Activated CD4-positive, alpha-beta T cell treated with anti-CD3 and anti-CD28 coated beads, Interleukin-2, amount 10 ng/mL, durations not matched to agents 7 days and 5 days (primary cell): Measurements from ENCODE around the gene CAPN15. TPM values are rescaled to one million over a fixed set of nuclear protein-coding genes. Genes with fewer than 3 reads are reported as not detected.
A peak's percentile ranks its signal among the peaks of the same experiment; 100 is the strongest.

Source experiments
- CTCF ChIA-PET: fragments of 350-600 bp; sonication (Branson Sonifier 250); formaldehyde crosslinking; loops from one replicate; lab custom pipeline; 2021; ENCODE audit warnings: antibody characterized with exemption; lab: Charles Lee
- POLR2A ChIA-PET: fragments of 350-600 bp; sonication (Branson Sonifier 250); formaldehyde crosslinking; loops from one replicate; lab custom pipeline; 2021; ENCODE audit warnings: antibody characterized with exemption; lab: Charles Lee
- DNase-seq: peaks from one replicate; pipeline ENCODE4 v3.0.0-alpha.2; 2020
- H3K27ac Mint-ChIP-seq: one replicate; pipeline ENCODE4 v1.8.0; 2021; ENCODE audit warnings: mild to moderate bottlenecking, moderate library complexity, mixed read lengths
- H3K27me3 Mint-ChIP-seq: one replicate; pipeline ENCODE4 v1.8.0; 2021; ENCODE audit warnings: mixed read lengths
- H3K36me3 Mint-ChIP-seq: one replicate; pipeline ENCODE4 v1.8.0; 2021; ENCODE audit warnings: low read depth, mixed read lengths
- H3K4me1 Mint-ChIP-seq: one replicate; pipeline ENCODE4 v1.8.0; 2021; ENCODE audit warnings: mixed read lengths
- H3K4me3 Mint-ChIP-seq: one replicate; pipeline ENCODE4 v1.8.0; 2021; ENCODE audit warnings: mild to moderate bottlenecking, moderate library complexity, mixed read lengths
- H3K9me3 Mint-ChIP-seq: one replicate; pipeline ENCODE4 v1.8.0; 2021; ENCODE audit warnings: mixed read lengths
- total RNA-seq, 2 experiments: library from RNA; stranded (reverse); gene quantifications; one replicate each; pipeline ENCODE4 v1.2.3, GENCODE V29; 2021

The CAPN15 gene
- total RNA-seq, 2 experiments from 2014 or later: 59.1 to 72.1 TPM

DNA sequence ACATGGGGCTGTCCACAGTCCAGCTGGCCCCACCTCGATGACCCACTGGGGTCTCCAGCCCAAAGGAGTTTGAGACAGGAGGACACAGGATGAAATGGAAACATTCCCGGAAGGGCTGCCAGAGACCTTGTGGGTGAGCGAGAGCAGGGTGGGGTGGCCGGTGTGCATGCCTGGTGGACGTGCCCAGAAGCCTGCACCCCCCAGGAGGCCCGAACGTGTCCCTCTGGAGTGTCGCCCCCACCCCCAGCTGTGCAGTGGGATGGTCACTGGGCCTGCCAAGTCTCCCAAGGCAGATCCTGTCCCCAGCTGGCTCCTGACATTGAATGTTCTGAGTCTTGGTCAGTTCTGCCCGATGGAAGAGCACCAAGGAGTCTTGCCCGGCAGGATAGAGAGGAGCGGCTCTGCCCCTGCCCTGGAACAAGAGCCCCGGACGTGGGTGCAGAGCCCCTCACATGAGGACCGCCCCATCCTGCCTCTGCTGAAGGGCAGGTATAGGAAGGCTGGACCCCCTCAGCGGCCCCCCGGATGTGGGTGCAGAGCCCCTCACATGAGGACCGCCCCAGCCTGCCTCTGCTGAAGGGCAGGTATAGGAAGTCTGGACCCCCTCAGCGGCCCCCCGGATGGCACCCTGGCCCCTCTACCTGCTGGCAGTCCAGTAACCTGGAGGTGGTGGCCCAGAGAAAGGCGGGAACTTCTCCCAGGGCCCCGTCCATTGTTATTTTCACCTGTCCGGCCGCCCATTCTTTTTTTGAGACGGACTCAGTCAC, 3.1 kb upstream of the CAPN15 start:
- POLR2A ChIA-PET: no interaction called here
- H3K36me3 Mint-ChIP-seq: peaks cover 7% of the 10 kb centered on the region
- no peak overlapping the region for H3K4me3 Mint-ChIP-seq

GRCh38 chr16:525123-525519, 2.4 kb upstream of the CAPN15 start:
- Mint-ChIP-seq H3K27ac (peak overlapping the region; percentile 92), H3K9me3 (no peaks in the 10 kb centered on the region), H3K4me1 (peaks cover 38% of the 10 kb centered on the region), H3K36me3 (peaks cover 7% of the 10 kb centered on the region), H3K4me3 (peak overlapping the region; percentile 87), H3K27me3 (no peaks in the 10 kb centered on the region)
- POLR2A ChIA-PET: no interaction called here
- DNase-seq: no peak
- CTCF ChIA-PET: interaction anchor here (1.5 kb wide), 1 partner anchor 11 kb away, joined by 3 read pairs; no protein-coding TSS in a partner anchor

More for the DNA sequence above, 3.1 kb upstream of the CAPN15 start:
- CTCF ChIA-PET: no interaction called here
- peak overlapping the region; percentile 57 for H3K27ac Mint-ChIP-seq
- no peak for DNase-seq
- no peaks in the 10 kb centered on the region for H3K9me3 Mint-ChIP-seq
- H3K4me1 Mint-ChIP-seq: peaks cover 32% of the 10 kb centered on the region
- no peaks in the 10 kb centered on the region for H3K27me3 Mint-ChIP-seq

DNA sequence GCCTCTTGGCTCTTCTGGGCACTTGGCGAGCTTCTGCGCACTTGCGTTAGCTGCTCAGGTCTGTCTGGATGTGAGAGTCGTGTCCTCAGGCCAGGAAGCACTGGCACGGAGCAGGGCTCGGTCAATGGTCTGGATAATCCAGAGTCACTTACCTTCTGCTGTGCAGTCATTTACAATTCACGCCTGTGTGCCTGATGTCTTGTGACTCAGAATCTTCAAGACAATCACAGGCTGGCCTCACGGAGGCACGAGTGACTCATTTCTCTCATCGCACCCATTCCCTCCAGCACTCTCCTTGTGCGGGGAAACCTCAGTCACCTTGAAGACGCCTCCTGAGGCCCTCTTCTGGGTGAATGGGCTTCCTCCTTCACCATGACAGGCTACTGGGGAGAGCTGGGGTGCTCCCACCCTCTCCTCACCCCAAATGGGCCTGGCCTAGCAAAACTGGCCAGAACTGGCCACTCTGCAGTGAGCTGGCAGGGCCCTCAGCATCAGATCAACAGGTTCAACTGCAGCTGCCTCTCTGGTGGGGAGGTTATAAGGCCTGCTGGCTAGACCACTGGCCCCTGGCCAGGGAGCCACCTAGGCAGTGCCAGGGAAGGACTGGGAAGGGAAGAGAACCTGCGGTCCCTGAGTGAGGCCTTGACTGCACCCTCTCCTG, 1.9 kb upstream of the CAPN15 start:
- peak; percentile 68 for DNase-seq
- Mint-ChIP-seq H3K4me3 (peak overlapping the region; percentile 87), H3K36me3 (peaks cover 7% of the 10 kb centered on the region), H3K27me3 (no peaks in the 10 kb centered on the region), H3K9me3 (no peaks in the 10 kb centered on the region), H3K27ac (peak overlapping the region; percentile 92), H3K4me1 (peaks cover 40% of the 10 kb centered on the region)
- ChIA-PET CTCF (interaction anchor here (0.5 to 1.5 kb wide), 2 partner anchors 10 to 302 kb away, joined by 3 read pairs; no protein-coding TSS in a partner anchor), POLR2A (no interaction called here)

GRCh38 chr16:526181-527014, 1.1 kb upstream of the CAPN15 start:
- H3K4me3 Mint-ChIP-seq: peak overlapping the region; percentile 87
- H3K27ac Mint-ChIP-seq: peak overlapping the region; percentile 92
- CTCF ChIA-PET: interaction anchor here (0.5 to 1.5 kb wide), 3 partner anchors 9 to 303 kb away, joined by 3 read pairs; no protein-coding TSS in a partner anchor
- H3K36me3 Mint-ChIP-seq: peaks cover 7% of the 10 kb centered on the region
- DNase-seq: peak; percentile 27
- POLR2A ChIA-PET: interaction anchor here (0.7 kb wide), 1 partner anchor 110 kb away, joined by 3 read pairs; the partner anchor contains the start of gene METTL26
- H3K27me3 Mint-ChIP-seq: no peaks in the 10 kb centered on the region
- H3K4me1 Mint-ChIP-seq: peaks cover 40% of the 10 kb centered on the region
- no peaks in the 10 kb centered on the region for H3K9me3 Mint-ChIP-seq

- Mint-ChIP-seq H3K27me3 (no peaks in the 10 kb centered on the region), H3K9me3 (no peaks in the 10 kb centered on the region), H3K4me3 (peak overlapping the region; percentile 91), H3K27ac (peak overlapping the region; percentile 92), H3K4me1 (peaks cover 40% of the 10 kb centered on the region), H3K36me3 (peaks cover 7% of the 10 kb centered on the region)
- ChIA-PET POLR2A (interaction anchor here (0.6 kb wide), 1 partner anchor 195 kb away, joined by 5 read pairs; no protein-coding TSS in a partner anchor), CTCF (interaction anchor here (0.9 kb wide), 1 partner anchor 34 kb away, joined by 3 read pairs; no protein-coding TSS in a partner anchor)
- peak; percentile 28 for DNase-seq
Observed at GRCh38 chr16:528111-529011, 849 bp downstream of the CAPN15 start.

- peak; percentile 44 for DNase-seq
- POLR2A ChIA-PET: interaction anchor here (0.6 kb wide), 1 partner anchor 196 kb away, joined by 5 read pairs; no protein-coding TSS in a partner anchor
- no peaks in the 10 kb centered on the region for H3K9me3 Mint-ChIP-seq
- H3K27me3 Mint-ChIP-seq: no peaks in the 10 kb centered on the region
- H3K4me1 Mint-ChIP-seq: peaks cover 39% of the 10 kb centered on the region
- H3K36me3 Mint-ChIP-seq: peaks cover 7% of the 10 kb centered on the region
- H3K27ac Mint-ChIP-seq: peak overlapping the region; percentile 92
- peak overlapping the region; percentile 91 for H3K4me3 Mint-ChIP-seq
- CTCF ChIA-PET: interaction anchor here (0.6 kb wide), 1 partner anchor 895 kb away, joined by 3 read pairs; no protein-coding TSS in a partner anchor
Observed at GRCh38 chr16:529012-529575, 1.6 kb downstream of the CAPN15 start.

- peak overlapping the region; percentile 91 for H3K4me3 Mint-ChIP-seq
- POLR2A ChIA-PET: interaction anchor here (0.6 kb wide), 1 partner anchor 155 kb away, joined by 3 read pairs; no protein-coding TSS in a partner anchor
- H3K27ac Mint-ChIP-seq: peak overlapping the region; percentile 79
- peaks cover 7% of the 10 kb centered on the region for H3K36me3 Mint-ChIP-seq
- no peaks in the 10 kb centered on the region for H3K9me3 Mint-ChIP-seq
- no peaks in the 10 kb centered on the region for H3K27me3 Mint-ChIP-seq
- CTCF ChIA-PET: no interaction called here
- H3K4me1 Mint-ChIP-seq: peaks cover 31% of the 10 kb centered on the region
- no peak for DNase-seq
Observed at GRCh38 chr16:530111-530817, 2.8 kb downstream of the CAPN15 start.

- no peaks in the 10 kb centered on the region for H3K9me3 Mint-ChIP-seq
- no peak overlapping the region for H3K27ac Mint-ChIP-seq
- H3K4me3 Mint-ChIP-seq: no peak overlapping the region
- DNase-seq: no peak
- ChIA-PET CTCF (interaction anchor here (0.7 kb wide), 1 partner anchor 731 kb away, joined by 3 read pairs; no protein-coding TSS in a partner anchor), POLR2A (no interaction called here)
- peaks cover 5% of the 10 kb centered on the region for H3K36me3 Mint-ChIP-seq
- peaks cover 19% of the 10 kb centered on the region for H3K4me1 Mint-ChIP-seq
- H3K27me3 Mint-ChIP-seq: no peaks in the 10 kb centered on the region
Observed at GRCh38 chr16:531494-532125, 4.1 kb downstream of the CAPN15 start.

GRCh38 chr16:533391-534123, 6.0 kb downstream of the CAPN15 start:
- peaks cover 3% of the 10 kb centered on the region for H3K36me3 Mint-ChIP-seq
- H3K9me3 Mint-ChIP-seq: no peaks in the 10 kb centered on the region
- peaks cover 17% of the 10 kb centered on the region for H3K4me1 Mint-ChIP-seq
- H3K27me3 Mint-ChIP-seq: no peaks in the 10 kb centered on the region
- H3K27ac Mint-ChIP-seq: no peak overlapping the region
- POLR2A ChIA-PET: no interaction called here
- H3K4me3 Mint-ChIP-seq: no peak overlapping the region
- DNase-seq: no peak
- CTCF ChIA-PET: interaction anchor here (1.0 kb wide), 1 partner anchor 437 kb away, joined by 3 read pairs; no protein-coding TSS in a partner anchor

DNA sequence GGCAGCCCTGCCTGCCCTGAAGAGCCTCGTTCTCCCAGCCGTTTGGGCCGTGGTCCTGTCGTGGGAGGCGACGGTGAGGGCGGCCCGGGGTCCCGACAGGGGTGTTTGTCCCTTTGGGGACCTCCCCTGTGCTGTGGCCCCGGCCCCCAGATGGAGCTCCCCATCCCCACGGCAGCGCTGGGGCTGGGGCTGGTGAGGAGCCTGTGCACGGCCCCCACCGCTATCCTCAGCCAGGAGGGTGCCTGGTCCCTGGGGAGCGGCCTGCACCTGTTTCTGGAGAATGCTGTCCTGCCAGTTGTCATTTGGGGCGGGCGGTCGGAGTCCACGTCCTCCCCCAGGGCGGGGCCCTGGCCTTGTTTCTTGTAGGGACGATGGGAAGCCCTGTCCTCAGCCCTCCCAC, 6.6 kb downstream of the CAPN15 start:
- no peaks in the 10 kb centered on the region for H3K9me3 Mint-ChIP-seq
- CTCF ChIA-PET: interaction anchor here (1.0 to 1.1 kb wide), 2 partner anchors 15 to 438 kb away, joined by 3 to 4 read pairs; no protein-coding TSS in a partner anchor
- no peak overlapping the region for H3K4me3 Mint-ChIP-seq

More for the DNA sequence above, 6.6 kb downstream of the CAPN15 start:
- H3K27ac Mint-ChIP-seq: no peak overlapping the region
- H3K4me1 Mint-ChIP-seq: peaks cover 11% of the 10 kb centered on the region
- POLR2A ChIA-PET: no interaction called here
- no peaks in the 10 kb centered on the region for H3K27me3 Mint-ChIP-seq
- no peaks in the 10 kb centered on the region for H3K36me3 Mint-ChIP-seq
- DNase-seq: no peak
